ENCODE results near the gene PDSS2.
A peak's percentile ranks its signal among the peaks of the same experiment; 100 is the strongest.
"Not testable (repeated sequence)": the region's sequence is repeated elsewhere in the genome, so short reads cannot be mapped to it uniquely, and the experiment has no call there.

Gene PDSS2

GRCh38 chr6:107413966-107414645 is 45.3 kb downstream of the PDSS2 start:
- no peak for DNase-seq

- no peak for DNase-seq
These were observed 48.2 kb downstream of the PDSS2 start for GRCh38 chr6:107411161-107411560.

GRCh38 chr6:107409942-107410341 is 49.4 kb downstream of the PDSS2 start:
- DNase-seq = peak; percentile 25

GRCh38 chr6:107408714-107409113 is 50.6 kb downstream of the PDSS2 start:
- no peak for DNase-seq

GRCh38 chr6:107405002-107405401 is 54.4 kb downstream of the PDSS2 start:
- no peak for DNase-seq

- no peak for DNase-seq
These were observed 56.8 kb downstream of the PDSS2 start for GRCh38 chr6:107402533-107402932.

GRCh38 chr6:107401573-107401972 is 57.8 kb downstream of the PDSS2 start:
- DNase-seq = peak; percentile 28

- no peak for DNase-seq
These were observed 58.7 kb downstream of the PDSS2 start for GRCh38 chr6:107400616-107401147.

GRCh38 chr6:107399935-107400334 is 59.4 kb downstream of the PDSS2 start:
- no peak for DNase-seq

- peak; percentile 81 for DNase-seq
These were observed 61.4 kb downstream of the PDSS2 start for GRCh38 chr6:107398001-107398400.

GRCh38 chr6:107396211-107396610 is 63.2 kb downstream of the PDSS2 start:
- DNase-seq = no peak

- DNase-seq = no peak
These were observed 67.3 kb downstream of the PDSS2 start for GRCh38 chr6:107392069-107392468.

- DNase-seq = peak; percentile 68
These were observed 68.5 kb downstream of the PDSS2 start for GRCh38 chr6:107390685-107391435.

- DNase-seq = no peak
These were observed 69.3 kb downstream of the PDSS2 start for GRCh38 chr6:107390056-107390455.

- DNase-seq = no peak
These were observed 72.5 kb downstream of the PDSS2 start for GRCh38 chr6:107386904-107387303.

GRCh38 chr6:107386340-107386739 is 73.0 kb downstream of the PDSS2 start:
- DNase-seq = no peak

GRCh38 chr6:107383705-107384104 is 75.7 kb downstream of the PDSS2 start:
- DNase-seq = no peak

- DNase-seq = no peak
These were observed 85.1 kb downstream of the PDSS2 start for GRCh38 chr6:107374264-107374663.

- DNase-seq = no peak
These were observed 89.9 kb downstream of the PDSS2 start for GRCh38 chr6:107369493-107369892.

- DNase-seq = no peak
These were observed 90.9 kb downstream of the PDSS2 start for GRCh38 chr6:107368471-107368870.

- not testable (repeated sequence) for DNase-seq
These were observed 95.2 kb downstream of the PDSS2 start for GRCh38 chr6:107364173-107364572.

GRCh38 chr6:107361753-107362604 is 97.4 kb downstream of the PDSS2 start:
- DNase-seq = no peak

- no peak for DNase-seq
These were observed 98.9 kb downstream of the PDSS2 start for GRCh38 chr6:107360476-107360875.

Data from OCI-M1 (cell line).